Measurements from ENCODE around the gene GARNL3. TPM values are rescaled to one million over a fixed set of nuclear protein-coding genes. Genes with fewer than 3 reads are reported as not detected.

GARNL3 gene
- total and polyA plus RNA-seq, 2 donors (not counting 1 experiment from before 2014, with no cell fraction given): 1.5 to 12.6 TPM

DNA sequence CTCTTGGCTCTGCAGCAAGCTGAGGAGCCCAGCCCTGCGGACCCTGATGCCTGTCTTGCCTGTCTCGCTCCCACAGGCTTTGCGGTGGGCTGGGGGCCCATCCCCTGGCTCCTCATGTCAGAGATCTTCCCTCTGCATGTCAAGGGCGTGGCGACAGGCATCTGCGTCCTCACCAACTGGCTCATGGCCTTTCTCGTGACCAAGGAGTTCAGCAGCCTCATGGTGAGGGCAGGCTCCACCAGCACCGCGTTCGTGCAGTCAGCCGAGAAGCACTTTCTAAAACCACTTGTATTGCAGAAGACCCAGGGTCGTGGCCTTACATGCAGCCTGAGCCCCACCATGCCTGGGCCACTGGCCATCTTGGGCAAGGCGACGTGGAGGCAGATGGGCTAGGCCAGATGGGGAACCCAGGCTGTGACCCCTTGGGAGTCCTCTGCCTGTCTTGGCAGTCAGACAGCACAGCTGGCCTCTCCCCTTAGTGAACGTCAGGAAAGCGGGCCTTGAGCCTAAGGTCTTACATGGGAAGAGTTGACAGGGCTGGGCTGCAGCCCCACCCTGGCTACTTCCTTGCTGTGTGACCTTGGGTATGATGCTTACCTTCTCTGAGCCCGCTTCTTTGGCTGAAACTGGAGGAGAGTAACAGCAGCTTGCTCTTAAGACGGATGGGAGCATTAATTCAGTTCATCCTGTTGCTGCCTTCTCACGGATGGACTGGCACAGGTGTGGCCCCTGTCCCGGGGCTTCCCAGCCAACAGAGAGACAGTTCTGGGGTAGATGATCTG lies 141.0 kb downstream of the GARNL3 start:
- Mint-ChIP-seq H3K4me3 (no peak overlapping the region), H3K27ac (no peak overlapping the region), H3K27me3 (no peaks in the 10 kb centered on the region), H3K9me3 (ENCODE audit: insufficient read depth) (no peaks in the 10 kb centered on the region), H3K4me1 (no peaks in the 10 kb centered on the region)
- ATAC-seq (ENCODE audit: low read depth) (no peak), DNase-seq (no peak)
- H3K36me3 ChIP-seq (replicated peaks in 1 of 2; ENCODE audit: control extremely low read depth in 1 of 2, control insufficient read depth in 1 of 2, extremely low read depth in 1 of 2, insufficient read depth in 2 of 2, low read length in 1 of 2): peaks cover 0 to 5% of the 10 kb centered on the region in 2 experiments
- no peak overlapping the region for H3K9ac ChIP-seq (ENCODE audit: low read length)
- H2AFZ ChIP-seq (ENCODE audit: insufficient read depth, low read depth, low read length, poor library complexity, severe bottlenecking): no peak overlapping the region
- intact Hi-C loops (cut with micrococcal nuclease): no loop called here
- no peaks in the 10 kb centered on the region for H3K9me3 ChIP-seq (ENCODE audit: control extremely low read depth in 1 of 3, control insufficient read depth in 2 of 3, insufficient read depth in 1 of 3, low read length in 2 of 3)
- POLR2A ChIA-PET: no interaction called here
- H3K4me2 ChIP-seq (replicated peaks; ENCODE audit: low read depth, low read length, poor library complexity, severe bottlenecking): no peak overlapping the region
- 97% methylated on average over 20 of the region's 20 CpGs for WGBS (ENCODE audit: insufficient coverage)
- no peaks in the 10 kb centered on the region for H3K79me2 ChIP-seq (ENCODE audit: control insufficient read depth, insufficient read depth, low read length)
- no peaks in the 10 kb centered on the region for H3K27me3 ChIP-seq (replicated peaks in 1 of 4; ENCODE audit: control extremely low read depth in 1 of 4, control insufficient read depth in 3 of 4, insufficient read depth in 4 of 4, low read length in 3 of 4)
- no peak overlapping the region for H3K4me3 ChIP-seq (ENCODE audit: control extremely low read depth in 1 of 5, extremely low read depth in 1 of 5, insufficient read depth in 1 of 5, low read depth in 2 of 5, low read length in 4 of 5)
- H3K4me1 ChIP-seq (ENCODE audit: control insufficient read depth in 2 of 2, insufficient read depth in 2 of 2, low read length in 2 of 2): no peaks in the 10 kb centered on the region
- no peaks in the 10 kb centered on the region for H4K20me1 ChIP-seq (ENCODE audit: control insufficient read depth, insufficient read depth, low read length, poor library complexity, severe bottlenecking)
- H3K27ac ChIP-seq (ENCODE audit: low read length in 2 of 2): no peak overlapping the region
- TF ChIP-seq, protein P1, sequence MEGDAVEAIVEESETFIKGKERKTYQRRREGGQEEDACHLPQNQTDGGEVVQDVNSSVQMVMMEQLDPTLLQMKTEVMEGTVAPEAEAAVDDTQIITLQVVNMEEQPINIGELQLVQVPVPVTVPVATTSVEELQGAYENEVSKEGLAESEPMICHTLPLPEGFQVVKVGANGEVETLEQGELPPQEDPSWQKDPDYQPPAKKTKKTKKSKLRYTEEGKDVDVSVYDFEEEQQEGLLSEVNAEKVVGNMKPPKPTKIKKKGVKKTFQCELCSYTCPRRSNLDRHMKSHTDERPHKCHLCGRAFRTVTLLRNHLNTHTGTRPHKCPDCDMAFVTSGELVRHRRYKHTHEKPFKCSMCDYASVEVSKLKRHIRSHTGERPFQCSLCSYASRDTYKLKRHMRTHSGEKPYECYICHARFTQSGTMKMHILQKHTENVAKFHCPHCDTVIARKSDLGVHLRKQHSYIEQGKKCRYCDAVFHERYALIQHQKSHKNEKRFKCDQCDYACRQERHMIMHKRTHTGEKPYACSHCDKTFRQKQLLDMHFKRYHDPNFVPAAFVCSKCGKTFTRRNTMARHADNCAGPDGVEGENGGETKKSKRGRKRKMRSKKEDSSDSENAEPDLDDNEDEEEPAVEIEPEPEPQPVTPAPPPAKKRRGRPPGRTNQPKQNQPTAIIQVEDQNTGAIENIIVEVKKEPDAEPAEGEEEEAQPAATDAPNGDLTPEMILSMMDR (IDR thresholded peaks at IDR 0.05): no peak
- TF ChIP-seq EZH2 (IDR thresholded peaks at IDR 0.05; ENCODE audit: borderline replicate concordance, insufficient read depth, low read depth, low read length, poor library complexity, severe bottlenecking): no peak
- CTCF ChIA-PET: interaction anchor here (1.3 kb wide), 1 partner anchor 18 kb away, joined by 3 read pairs; no protein-coding TSS in a partner anchor

DNA sequence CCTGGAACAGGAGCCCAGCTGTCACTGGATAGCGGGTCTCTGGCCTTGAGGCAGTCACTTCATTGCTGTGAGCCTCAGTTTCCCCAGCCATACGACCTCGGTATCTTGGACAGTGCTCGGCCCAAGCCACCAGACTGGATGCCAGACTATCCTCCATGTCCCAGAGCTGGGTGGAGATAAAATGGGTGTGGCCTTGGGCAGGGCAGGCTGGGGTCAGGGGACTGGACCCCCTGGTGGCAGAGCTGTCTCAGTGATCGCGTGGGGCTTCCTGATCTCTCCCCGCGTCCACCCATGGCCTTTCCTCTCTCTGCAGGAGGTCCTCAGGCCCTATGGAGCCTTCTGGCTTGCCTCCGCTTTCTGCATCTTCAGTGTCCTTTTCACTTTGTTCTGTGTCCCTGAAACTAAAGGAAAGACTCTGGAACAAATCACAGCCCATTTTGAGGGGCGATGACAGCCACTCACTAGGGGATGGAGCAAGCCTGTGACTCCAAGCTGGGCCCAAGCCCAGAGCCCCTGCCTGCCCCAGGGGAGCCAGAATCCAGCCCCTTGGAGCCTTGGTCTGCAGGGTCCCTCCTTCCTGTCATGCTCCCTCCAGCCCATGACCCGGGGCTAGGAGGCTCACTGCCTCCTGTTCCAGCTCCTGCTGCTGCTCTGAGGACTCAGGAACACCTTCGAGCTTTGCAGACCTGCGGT lies 142.4 kb downstream of the GARNL3 start:
- H3K9ac ChIP-seq (ENCODE audit: low read length): no peak overlapping the region
- TF ChIP-seq, protein P1 (IDR thresholded peaks at IDR 0.05): no peak
- TF ChIP-seq EZH2 (IDR thresholded peaks at IDR 0.05; ENCODE audit: borderline replicate concordance, insufficient read depth, low read depth, low read length, poor library complexity, severe bottlenecking): no peak
- Mint-ChIP-seq H3K4me3 (no peak overlapping the region), H3K27ac (no peak overlapping the region), H3K27me3 (no peaks in the 10 kb centered on the region), H3K4me1 (peaks cover 7% of the 10 kb centered on the region), H3K9me3 (ENCODE audit: insufficient read depth) (no peaks in the 10 kb centered on the region)
- DNase-seq: no peak
- peaks cover 0 to 5% of the 10 kb centered on the region in 2 experiments for H3K36me3 ChIP-seq (replicated peaks in 1 of 2; ENCODE audit: control extremely low read depth in 1 of 2, control insufficient read depth in 1 of 2, extremely low read depth in 1 of 2, insufficient read depth in 2 of 2, low read length in 1 of 2)
- H3K27me3 ChIP-seq (replicated peaks in 1 of 4; ENCODE audit: control extremely low read depth in 1 of 4, control insufficient read depth in 3 of 4, insufficient read depth in 4 of 4, low read length in 3 of 4): no peaks in the 10 kb centered on the region
- intact Hi-C loops (cut with micrococcal nuclease): no loop called here
- peaks cover 3 to 5% of the 10 kb centered on the region in 2 donors for H3K4me1 ChIP-seq (ENCODE audit: control insufficient read depth in 2 of 2, insufficient read depth in 2 of 2, low read length in 2 of 2)
- H3K4me2 ChIP-seq (replicated peaks; ENCODE audit: low read depth, low read length, poor library complexity, severe bottlenecking): no peak overlapping the region
- WGBS (ENCODE audit: insufficient coverage): over 99% methylated on average over 13 of the region's 13 CpGs
- ChIA-PET CTCF (no interaction called here), POLR2A (no interaction called here)
- H2AFZ ChIP-seq (ENCODE audit: insufficient read depth, low read depth, low read length, poor library complexity, severe bottlenecking): no peak overlapping the region
- no peaks in the 10 kb centered on the region for H4K20me1 ChIP-seq (ENCODE audit: control insufficient read depth, insufficient read depth, low read length, poor library complexity, severe bottlenecking)
- H3K27ac ChIP-seq (ENCODE audit: low read length in 2 of 2): no peak overlapping the region
- no peak overlapping the region for H3K4me3 ChIP-seq (ENCODE audit: control extremely low read depth in 1 of 5, extremely low read depth in 1 of 5, insufficient read depth in 1 of 5, low read depth in 2 of 5, low read length in 4 of 5)
- H3K79me2 ChIP-seq (ENCODE audit: control insufficient read depth, insufficient read depth, low read length): no peaks in the 10 kb centered on the region
- no peaks in the 10 kb centered on the region for H3K9me3 ChIP-seq (ENCODE audit: control extremely low read depth in 1 of 3, control insufficient read depth in 2 of 3, insufficient read depth in 1 of 3, low read length in 2 of 3)
- no peak for ATAC-seq (ENCODE audit: low read depth)
